Loucy (cell line): ENCODE data around the gene TCF7.

Experiments
- H2AFZ ChIP-seq: fragments of 200-600 bp; sonication (generic); 2 replicates; pipeline ENCODE4 v1.6.0; 2016; ENCODE audit warnings: antibody characterized with exemption, mild to moderate bottlenecking, low read length, moderate library complexity
- H3F3A ChIP-seq: fragments of 200-600 bp; 2 replicates; pipeline ENCODE4 v1.6.0; 2016; ENCODE audit warnings: antibody characterized with exemption, low read depth, mild to moderate bottlenecking
- H3K27me3 ChIP-seq: fragments of 200-600 bp; sonication (generic); 2 replicates; pipeline ENCODE4 v1.6.1; 2014; ENCODE audit warnings: low read length, mild to moderate bottlenecking; ENCODE audit not compliant: insufficient read depth, poor library complexity, severe bottlenecking
- H3K36me3 ChIP-seq: fragments of 200-600 bp; sonication (generic); 2 replicates; pipeline ENCODE4 v1.6.1; 2016; ENCODE audit warnings: low read length; ENCODE audit not compliant: insufficient read depth
- H3K4me1 ChIP-seq: fragments of 200-600 bp; sonication (generic); 2 replicates; pipeline ENCODE4 v1.5.1; 2014; ENCODE audit warnings: low read length, mild to moderate bottlenecking; ENCODE audit not compliant: insufficient read depth, poor library complexity, severe bottlenecking
- H3K4me2 ChIP-seq: fragments of 200-600 bp; sonication (generic); 2 replicates; pipeline ENCODE4 v1.6.0; 2014; ENCODE audit warnings: antibody characterized with exemption, low read length, low read depth, mild to moderate bottlenecking; ENCODE audit not compliant: poor library complexity, severe bottlenecking
- H3K4me3 ChIP-seq: fragments of 200-600 bp; sonication (generic); 2 replicates; pipeline ENCODE4 v1.5.1; 2014; ENCODE audit warnings: low read length, mild to moderate bottlenecking, mixed read lengths; ENCODE audit not compliant: poor library complexity, severe bottlenecking
- H3K79me2 ChIP-seq: fragments of 200-600 bp; sonication (generic); 2 replicates; pipeline ENCODE4 v1.6.1; 2014; ENCODE audit warnings: low read length; ENCODE audit not compliant: insufficient read depth
- H3K9ac ChIP-seq: fragments of 200-600 bp; sonication (generic); 2 replicates; pipeline ENCODE4 v1.6.0; 2014; ENCODE audit warnings: mild to moderate bottlenecking, low read depth, low read length, moderate library complexity; ENCODE audit not compliant: poor library complexity, severe bottlenecking
- H3K9me2 ChIP-seq: fragments of 200-600 bp; sonication (generic); replicated peaks from 2 replicates; pipeline ENCODE4 v1.6.1; 2016; ENCODE audit warnings: low read depth, low read length, mixed read lengths
- H3K9me3 ChIP-seq: fragments of 200-600 bp; sonication (generic); 2 replicates; pipeline ENCODE4 v1.6.1; 2014; ENCODE audit warnings: mild to moderate bottlenecking, antibody characterized with exemption, low read length, low read depth; ENCODE audit not compliant: insufficient read depth
- H4K20me1 ChIP-seq: fragments of 200-600 bp; sonication (generic); 2 replicates; pipeline ENCODE4 v1.6.0; 2014; ENCODE audit warnings: antibody characterized with exemption, low read length, mild to moderate bottlenecking; ENCODE audit not compliant: insufficient read depth, poor library complexity, severe bottlenecking
- EZH2phosphoT487 ChIP-seq: fragments of 200-600 bp; IDR thresholded peaks from 2 replicates; pipeline ENCODE4 v1.6.1; 2018; ENCODE audit warnings: antibody characterized with exemption, mild to moderate bottlenecking, moderate library complexity, borderline replicate concordance
- TF ChIP-seq, protein P1 (sequence below): fragments of 200-600 bp; sonication (generic); conservative IDR thresholded peaks from 2 replicates; pipeline ENCODE4 v1.5.1; 2014; ENCODE audit warnings: mild to moderate bottlenecking, antibody characterized with exemption, low read length

The TCF7 gene

GRCh38 chr5:134084570-134084969 is 29.9 kb upstream of the TCF7 start:
- no peaks in the 10 kb centered on the region for H4K20me1 ChIP-seq
- H3K27me3 ChIP-seq, result no peaks in the 10 kb centered on the region
- no peaks in the 10 kb centered on the region for H3K9me2 ChIP-seq
- H3K79me2 ChIP-seq, result no peaks in the 10 kb centered on the region
- H3K9ac ChIP-seq, result no peak overlapping the region
- TF ChIP-seq, protein P1, sequence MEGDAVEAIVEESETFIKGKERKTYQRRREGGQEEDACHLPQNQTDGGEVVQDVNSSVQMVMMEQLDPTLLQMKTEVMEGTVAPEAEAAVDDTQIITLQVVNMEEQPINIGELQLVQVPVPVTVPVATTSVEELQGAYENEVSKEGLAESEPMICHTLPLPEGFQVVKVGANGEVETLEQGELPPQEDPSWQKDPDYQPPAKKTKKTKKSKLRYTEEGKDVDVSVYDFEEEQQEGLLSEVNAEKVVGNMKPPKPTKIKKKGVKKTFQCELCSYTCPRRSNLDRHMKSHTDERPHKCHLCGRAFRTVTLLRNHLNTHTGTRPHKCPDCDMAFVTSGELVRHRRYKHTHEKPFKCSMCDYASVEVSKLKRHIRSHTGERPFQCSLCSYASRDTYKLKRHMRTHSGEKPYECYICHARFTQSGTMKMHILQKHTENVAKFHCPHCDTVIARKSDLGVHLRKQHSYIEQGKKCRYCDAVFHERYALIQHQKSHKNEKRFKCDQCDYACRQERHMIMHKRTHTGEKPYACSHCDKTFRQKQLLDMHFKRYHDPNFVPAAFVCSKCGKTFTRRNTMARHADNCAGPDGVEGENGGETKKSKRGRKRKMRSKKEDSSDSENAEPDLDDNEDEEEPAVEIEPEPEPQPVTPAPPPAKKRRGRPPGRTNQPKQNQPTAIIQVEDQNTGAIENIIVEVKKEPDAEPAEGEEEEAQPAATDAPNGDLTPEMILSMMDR, result no peak
- TF ChIP-seq EZH2phosphoT487, result no peak
- H3K4me1 ChIP-seq, result no peaks in the 10 kb centered on the region
- H3K4me3 ChIP-seq, result no peak overlapping the region
- H3K4me2 ChIP-seq, result no peak overlapping the region
- H3K36me3 ChIP-seq, result no peaks in the 10 kb centered on the region
- H2AFZ ChIP-seq, result no peak overlapping the region
- no peaks in the 10 kb centered on the region for H3K9me3 ChIP-seq
- no peaks in the 10 kb centered on the region for H3F3A ChIP-seq

- Histone ChIP-seq H2AFZ (no peak overlapping the region), H3K4me3 (no peak overlapping the region), H3K9me3 (no peaks in the 10 kb centered on the region), H3K27me3 (no peaks in the 10 kb centered on the region), H3K36me3 (no peaks in the 10 kb centered on the region), H3K79me2 (no peaks in the 10 kb centered on the region), H3K9me2 (no peaks in the 10 kb centered on the region), H3K9ac (no peak overlapping the region), H3K4me1 (no peaks in the 10 kb centered on the region), H3K4me2 (no peak overlapping the region), H3F3A (no peaks in the 10 kb centered on the region), H4K20me1 (no peaks in the 10 kb centered on the region)
- TF ChIP-seq, protein P1, result no peak
- no peak for TF ChIP-seq EZH2phosphoT487
Measured at GRCh38 chr5:134085411-134085810, 29.1 kb upstream of the TCF7 start.

DNA sequence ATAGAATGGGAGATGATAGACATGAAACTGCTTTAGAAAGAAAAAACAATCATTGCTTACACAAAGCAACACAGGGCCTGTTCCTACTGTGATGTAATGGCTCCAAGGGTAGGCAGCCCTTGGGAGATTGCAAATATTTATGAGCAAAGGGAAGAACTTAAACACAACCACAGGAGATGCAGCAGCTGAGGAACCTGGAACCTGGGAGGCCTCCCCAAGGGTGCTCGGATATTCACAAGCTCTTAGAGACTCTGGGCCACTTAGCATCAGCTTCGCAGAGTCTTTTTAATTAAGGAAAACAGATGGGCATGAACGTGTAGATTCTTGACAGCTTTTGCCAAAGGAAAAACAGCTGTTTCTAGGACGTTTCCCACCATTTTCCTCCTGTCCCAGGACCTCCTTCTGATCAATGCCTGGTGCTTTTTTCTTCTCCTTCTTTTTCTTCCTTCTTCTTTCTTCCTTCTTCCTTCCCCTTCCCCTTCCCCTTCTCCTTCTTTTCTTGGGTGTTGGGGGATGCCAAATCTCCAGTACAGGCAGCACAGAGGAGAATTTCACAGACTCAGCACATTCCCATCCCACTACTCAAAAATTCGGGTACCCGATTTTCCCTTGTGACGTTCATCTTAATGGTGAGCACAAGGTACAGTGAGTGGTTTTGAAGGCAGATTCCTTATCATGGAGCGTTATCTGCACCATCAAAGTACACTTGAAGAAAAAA is 28.1 kb upstream of the TCF7 start:
- no peaks in the 10 kb centered on the region for H3K27me3 ChIP-seq
- H2AFZ ChIP-seq, result no peak overlapping the region
- no peak overlapping the region for H3K4me2 ChIP-seq
- no peaks in the 10 kb centered on the region for H3K9me3 ChIP-seq
- no peak overlapping the region for H3K9ac ChIP-seq
- no peaks in the 10 kb centered on the region for H4K20me1 ChIP-seq
- H3F3A ChIP-seq, result no peaks in the 10 kb centered on the region
- no peak for TF ChIP-seq EZH2phosphoT487
- TF ChIP-seq, protein P1, result no peak
- no peaks in the 10 kb centered on the region for H3K4me1 ChIP-seq
- H3K79me2 ChIP-seq, result no peaks in the 10 kb centered on the region
- H3K9me2 ChIP-seq, result no peaks in the 10 kb centered on the region
- no peak overlapping the region for H3K4me3 ChIP-seq
- no peaks in the 10 kb centered on the region for H3K36me3 ChIP-seq
